Memory B cell (primary cell): ENCODE results near the gene TMEM238.
"Not testable (repeated sequence)": the region's sequence is repeated elsewhere in the genome, so short reads cannot be mapped to it uniquely, and the experiment has no call there.

Experiments used
- ATAC-seq: fragments of 150-1000 bp; cut with Tn5 transposase; 2 replicates; pipeline ENCODE4 v1.10.0; 2021; ENCODE audit warnings: low read depth, mild to moderate bottlenecking, moderate library complexity
- DNase-seq, 2 donors: peaks; one replicate each; pipeline ENCODE4 v3.0.0; 2022; ENCODE audit warnings: low spot score in 2 of 2
- H3K27ac Mint-ChIP-seq: one replicate; pipeline ENCODE4 v1.8.0; 2022; ENCODE audit warnings: mild to moderate bottlenecking, moderate library complexity, mixed read lengths
- H3K27me3 Mint-ChIP-seq: one replicate; pipeline ENCODE4 v1.8.0; 2022; ENCODE audit warnings: mixed read lengths
- H3K36me3 Mint-ChIP-seq: one replicate; pipeline ENCODE4 v1.8.0; 2022; ENCODE audit warnings: mild to moderate bottlenecking, mixed read lengths
- H3K4me1 Mint-ChIP-seq: one replicate; pipeline ENCODE4 v1.8.0; 2022; ENCODE audit warnings: mixed read lengths
- H3K4me3 Mint-ChIP-seq: one replicate; pipeline ENCODE4 v1.8.0; 2022; ENCODE audit warnings: mild to moderate bottlenecking, moderate library complexity, mixed read lengths
- H3K9me3 Mint-ChIP-seq: one replicate; pipeline ENCODE4 v1.8.0; 2022; ENCODE audit warnings: mixed read lengths

TMEM238 gene, protein sequence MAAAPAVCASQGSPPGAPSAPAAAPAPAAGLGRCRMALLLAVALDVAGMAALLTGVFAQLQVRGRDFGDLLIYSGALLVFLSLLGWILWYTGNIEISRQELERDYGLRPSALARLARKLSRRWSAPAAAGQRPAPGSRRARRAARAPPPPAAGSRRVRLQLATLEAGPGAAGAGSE

DNA sequence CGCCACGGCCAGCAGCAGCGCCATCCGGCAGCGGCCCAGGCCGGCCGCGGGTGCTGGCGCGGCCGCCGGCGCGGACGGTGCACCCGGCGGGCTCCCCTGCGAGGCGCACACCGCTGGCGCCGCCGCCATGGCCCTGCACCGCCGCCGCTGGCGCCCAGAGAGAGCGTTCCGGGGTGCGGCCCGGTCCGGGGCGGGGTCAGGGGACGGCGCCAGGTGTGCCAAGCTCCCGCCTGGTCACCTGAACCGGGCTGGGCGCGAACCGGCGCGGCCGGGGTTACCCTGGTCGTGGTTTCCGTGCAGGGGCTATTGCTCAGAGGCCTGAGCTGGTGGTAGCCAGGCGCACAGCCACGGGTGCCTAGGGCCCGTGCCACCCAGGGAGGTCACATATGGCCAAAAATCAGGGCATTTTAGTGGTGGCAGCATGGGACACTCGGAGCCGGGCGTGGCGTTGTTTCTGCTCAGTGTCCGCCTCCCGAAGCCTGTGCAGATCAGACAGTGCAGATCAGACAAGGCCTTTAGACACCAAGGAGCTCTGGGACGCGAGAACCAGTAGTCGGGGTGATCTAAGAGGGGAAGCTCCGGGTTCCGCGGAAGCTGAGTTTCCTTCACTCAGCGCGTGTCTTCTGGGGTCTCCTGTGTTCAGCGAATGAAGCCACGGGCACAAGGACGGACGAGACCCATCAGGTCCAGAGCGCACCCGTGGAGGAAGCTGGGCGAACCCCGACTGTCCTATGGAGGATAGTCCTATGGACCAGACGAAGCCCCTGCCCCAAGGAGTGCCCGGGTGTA lies at the start of gene TMEM238:
Gene TMEM238, minus strand, starts transcription at position 162 of the 789 bp plus-strand sequence. Its CDS starts 33 bp downstream, at position 129.
- DNase-seq: peak in 1 of 2 donors; percentile 68
- peak; percentile 12 for ATAC-seq
- H3K27me3 Mint-ChIP-seq: no peaks in the 10 kb centered on the region
- H3K4me1 Mint-ChIP-seq: peaks cover 41% of the 10 kb centered on the region
- peaks cover 11% of the 10 kb centered on the region for H3K36me3 Mint-ChIP-seq
- peak within 1 kb of the TSS; percentile 98 for H3K27ac Mint-ChIP-seq
- H3K9me3 Mint-ChIP-seq: no peaks in the 10 kb centered on the region
- H3K4me3 Mint-ChIP-seq: peak within 1 kb of the TSS; percentile 100

DNA sequence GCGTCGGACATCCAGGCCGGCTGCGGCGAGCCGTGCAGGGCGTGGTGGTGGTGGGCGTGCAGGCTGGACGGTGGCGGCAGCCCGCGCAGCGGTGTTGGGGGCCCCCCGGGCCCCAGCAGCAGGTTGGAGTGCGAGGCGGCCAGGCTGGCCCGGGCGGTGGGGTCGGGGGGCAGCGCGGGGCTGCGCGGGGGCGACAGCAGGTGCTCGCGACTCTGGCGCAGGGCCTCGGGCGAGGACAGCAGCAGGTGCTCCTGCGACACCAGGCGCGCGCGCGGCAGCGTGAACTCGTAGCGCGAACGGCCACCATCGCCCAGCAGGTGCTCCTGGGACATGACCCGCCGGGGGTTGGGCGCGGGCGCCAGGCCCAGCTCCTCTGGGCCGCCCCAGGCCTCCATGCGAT lies 49.2 kb upstream of the TMEM238 start:
- H3K9me3 Mint-ChIP-seq: no peaks in the 10 kb centered on the region
- no peak overlapping the region for H3K27ac Mint-ChIP-seq
- DNase-seq (no peak), ATAC-seq (no peak)
- no peak overlapping the region for H3K4me3 Mint-ChIP-seq
- H3K36me3 Mint-ChIP-seq: peaks cover 2% of the 10 kb centered on the region
- peaks cover 34% of the 10 kb centered on the region for H3K27me3 Mint-ChIP-seq
- H3K4me1 Mint-ChIP-seq: peaks cover 2% of the 10 kb centered on the region

DNA sequence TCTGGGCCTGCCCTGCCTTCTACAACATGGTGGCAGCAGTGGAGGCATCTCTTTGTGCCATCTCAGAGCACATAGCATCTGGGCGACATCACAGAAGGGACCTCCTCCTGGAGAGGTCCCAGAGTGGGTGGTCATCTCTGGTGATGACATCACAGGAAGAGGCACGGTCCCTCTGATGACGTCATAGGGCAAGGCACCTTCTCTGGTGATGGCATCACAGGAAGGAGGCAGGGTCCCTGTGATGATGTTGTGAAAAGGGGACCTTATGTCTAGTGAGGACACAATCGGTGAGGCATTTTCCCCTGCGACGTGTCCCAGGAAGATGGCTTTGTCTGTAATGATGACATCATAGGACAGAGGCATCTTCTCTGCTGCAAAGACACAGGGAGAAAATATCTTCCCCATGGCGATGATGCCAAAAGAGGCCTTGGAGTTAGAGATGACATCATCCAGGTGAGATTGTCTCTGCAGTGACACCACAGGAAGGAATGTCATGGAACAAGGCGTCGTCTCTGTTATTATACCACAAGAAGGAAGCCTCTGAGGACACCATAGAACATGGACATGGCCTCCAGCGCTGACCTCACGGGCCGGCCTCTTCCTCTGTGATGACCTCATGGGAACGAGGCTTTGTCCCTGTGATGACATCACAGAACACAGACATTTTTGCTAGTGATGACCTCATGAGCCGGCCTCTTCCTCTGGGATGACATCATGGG lies 48.3 kb upstream of the TMEM238 start:
- no peak for DNase-seq
- ATAC-seq: no peak
- no peaks in the 10 kb centered on the region for H3K9me3 Mint-ChIP-seq
- peaks cover 32% of the 10 kb centered on the region for H3K27me3 Mint-ChIP-seq
- no peak overlapping the region for H3K4me3 Mint-ChIP-seq
- no peak overlapping the region for H3K27ac Mint-ChIP-seq
- peaks cover under 1% of the 10 kb centered on the region for H3K4me1 Mint-ChIP-seq
- peaks cover 2% of the 10 kb centered on the region for H3K36me3 Mint-ChIP-seq

DNA sequence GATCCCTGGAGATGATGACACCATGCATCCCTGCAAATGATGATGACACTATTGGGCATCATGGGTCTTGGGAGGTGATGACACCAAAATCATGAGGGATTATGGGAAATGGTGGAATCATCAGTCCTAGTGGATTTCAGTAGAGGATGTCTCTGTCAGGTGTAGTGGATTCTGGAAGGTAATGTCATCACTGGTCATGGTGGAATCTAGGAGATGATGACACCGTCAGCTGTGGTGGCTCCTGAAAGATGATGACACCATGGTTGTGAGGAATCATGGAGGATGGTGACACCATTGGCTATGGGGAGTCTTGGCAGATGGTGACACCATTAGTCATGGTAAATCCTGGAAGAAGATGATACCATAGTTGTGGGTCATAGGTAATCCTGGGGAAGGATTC lies 47.1 kb upstream of the TMEM238 start:
- no peaks in the 10 kb centered on the region for H3K4me1 Mint-ChIP-seq
- no peak for ATAC-seq
- H3K36me3 Mint-ChIP-seq: peaks cover 2% of the 10 kb centered on the region
- H3K9me3 Mint-ChIP-seq: no peaks in the 10 kb centered on the region
- no peak for DNase-seq
- H3K4me3 Mint-ChIP-seq: no peak overlapping the region
- peaks cover 30% of the 10 kb centered on the region for H3K27me3 Mint-ChIP-seq
- H3K27ac Mint-ChIP-seq: no peak overlapping the region

DNA sequence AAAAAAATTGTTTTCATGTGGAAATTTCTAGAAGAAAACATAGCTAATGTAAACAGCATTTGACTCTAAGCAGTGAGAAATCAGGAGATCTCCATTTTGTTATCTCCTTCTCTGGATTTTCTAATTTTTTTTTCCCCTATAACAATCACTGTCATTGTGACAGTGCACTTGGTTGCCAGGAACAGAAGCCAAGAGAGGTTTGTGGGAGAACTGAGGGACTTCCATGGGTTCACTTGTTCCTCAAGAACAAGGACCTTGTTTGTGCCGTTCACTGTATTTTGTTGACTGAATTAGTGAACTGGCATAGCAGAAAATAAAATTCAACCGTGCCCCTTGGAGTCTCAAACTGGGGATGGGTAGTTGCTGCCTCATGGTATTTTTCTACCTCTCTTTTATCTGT lies 42.0 kb upstream of the TMEM238 start:
- DNase-seq (no peak), ATAC-seq (no peak)
- no peaks in the 10 kb centered on the region for H3K4me1 Mint-ChIP-seq
- peaks cover 2% of the 10 kb centered on the region for H3K36me3 Mint-ChIP-seq
- H3K27me3 Mint-ChIP-seq: peaks cover 28% of the 10 kb centered on the region
- H3K27ac Mint-ChIP-seq: no peak overlapping the region
- H3K4me3 Mint-ChIP-seq: no peak overlapping the region
- H3K9me3 Mint-ChIP-seq: no peaks in the 10 kb centered on the region

DNA sequence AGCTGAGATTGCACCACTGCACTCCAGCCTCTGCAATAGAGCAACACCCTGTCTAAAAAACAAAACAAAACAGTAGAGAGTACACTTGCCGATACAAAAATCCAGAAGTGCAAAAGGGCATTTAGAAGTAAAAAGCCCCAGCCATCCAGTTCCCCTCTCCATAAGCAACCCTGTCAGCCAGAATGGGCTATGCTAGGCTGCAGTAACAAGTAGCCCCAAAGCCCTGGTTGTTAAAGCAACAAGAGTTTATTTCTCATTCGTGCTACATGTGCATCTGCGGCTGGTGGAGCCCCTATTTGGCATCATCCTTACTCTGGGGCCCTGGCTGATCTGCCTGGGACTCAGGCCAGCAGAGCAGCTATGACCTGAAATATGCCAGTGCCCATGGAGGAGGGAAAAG lies 40.4 kb upstream of the TMEM238 start:
- no peaks in the 10 kb centered on the region for H3K9me3 Mint-ChIP-seq
- no peaks in the 10 kb centered on the region for H3K4me1 Mint-ChIP-seq
- DNase-seq (no peak), ATAC-seq (no peak)
- H3K27ac Mint-ChIP-seq: no peak overlapping the region
- H3K4me3 Mint-ChIP-seq: no peak overlapping the region
- peaks cover 2% of the 10 kb centered on the region for H3K36me3 Mint-ChIP-seq
- H3K27me3 Mint-ChIP-seq: peaks cover 19% of the 10 kb centered on the region

DNA sequence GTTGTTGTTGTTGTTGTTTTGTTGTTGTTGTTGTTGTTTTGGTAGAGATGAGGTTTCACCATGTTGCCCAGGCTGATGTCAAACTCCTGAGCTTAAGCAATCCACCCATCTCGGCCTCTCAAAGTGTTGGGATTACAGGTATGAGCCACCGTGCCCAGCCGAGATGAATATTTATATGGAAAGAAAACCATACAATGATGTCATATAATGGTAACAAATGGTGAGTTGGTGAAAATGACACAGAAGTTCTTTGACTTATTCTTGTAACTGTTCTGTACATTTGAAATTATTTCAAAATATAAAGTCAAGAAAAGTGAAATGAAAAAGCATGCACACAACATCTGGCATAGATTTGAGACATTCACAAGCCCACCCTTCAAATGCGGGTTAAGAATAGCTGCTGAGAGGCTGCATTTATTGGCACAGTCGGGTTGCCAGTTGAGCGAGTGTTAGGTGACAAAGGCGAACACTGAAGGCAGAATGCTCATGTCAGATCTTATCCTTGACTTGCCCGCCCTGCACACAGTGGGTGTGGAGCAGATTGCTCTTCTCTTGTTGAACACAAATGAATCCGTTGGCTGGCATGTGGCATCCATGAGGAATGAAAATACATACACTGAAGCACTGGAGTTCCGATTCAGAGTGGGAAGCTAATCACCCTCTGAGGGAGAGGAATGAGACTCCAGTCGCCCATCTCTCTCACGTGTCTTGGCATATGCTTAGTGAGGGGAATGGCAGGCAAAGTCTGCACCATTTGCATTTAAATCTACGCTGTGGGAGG lies 39.3 kb upstream of the TMEM238 start:
- Mint-ChIP-seq H3K4me3 (no peak overlapping the region), H3K27ac (no peak overlapping the region), H3K36me3 (no peaks in the 10 kb centered on the region), H3K9me3 (no peaks in the 10 kb centered on the region), H3K4me1 (no peaks in the 10 kb centered on the region), H3K27me3 (peaks cover 14% of the 10 kb centered on the region)
- no peak for ATAC-seq
- DNase-seq: no peak

DNA sequence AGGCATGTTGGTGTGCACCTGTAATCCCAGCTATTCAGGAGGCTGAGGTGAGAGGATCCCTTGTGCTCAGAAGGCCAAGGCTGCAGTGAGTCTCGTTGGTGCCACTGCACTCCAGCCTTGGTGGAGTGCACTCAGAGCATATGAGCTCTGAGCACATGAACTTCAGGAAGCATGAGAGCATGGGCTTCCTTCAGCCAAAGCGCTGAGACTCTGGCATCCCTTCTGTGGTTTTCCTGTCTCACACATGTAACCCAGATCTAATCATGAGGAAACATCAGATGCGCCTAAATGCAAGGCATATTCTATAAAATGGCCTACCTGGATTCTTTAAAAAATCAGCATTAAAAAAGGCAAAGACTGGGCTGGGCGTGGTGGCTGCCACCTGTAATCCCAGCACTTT lies 37.2 kb upstream of the TMEM238 start:
- not testable (repeated sequence) for H3K4me1 Mint-ChIP-seq, H3K36me3 Mint-ChIP-seq, H3K4me3 Mint-ChIP-seq, H3K9me3 Mint-ChIP-seq, DNase-seq, ATAC-seq, H3K27ac Mint-ChIP-seq
- H3K27me3 Mint-ChIP-seq: peaks cover 11% of the 10 kb centered on the region

DNA sequence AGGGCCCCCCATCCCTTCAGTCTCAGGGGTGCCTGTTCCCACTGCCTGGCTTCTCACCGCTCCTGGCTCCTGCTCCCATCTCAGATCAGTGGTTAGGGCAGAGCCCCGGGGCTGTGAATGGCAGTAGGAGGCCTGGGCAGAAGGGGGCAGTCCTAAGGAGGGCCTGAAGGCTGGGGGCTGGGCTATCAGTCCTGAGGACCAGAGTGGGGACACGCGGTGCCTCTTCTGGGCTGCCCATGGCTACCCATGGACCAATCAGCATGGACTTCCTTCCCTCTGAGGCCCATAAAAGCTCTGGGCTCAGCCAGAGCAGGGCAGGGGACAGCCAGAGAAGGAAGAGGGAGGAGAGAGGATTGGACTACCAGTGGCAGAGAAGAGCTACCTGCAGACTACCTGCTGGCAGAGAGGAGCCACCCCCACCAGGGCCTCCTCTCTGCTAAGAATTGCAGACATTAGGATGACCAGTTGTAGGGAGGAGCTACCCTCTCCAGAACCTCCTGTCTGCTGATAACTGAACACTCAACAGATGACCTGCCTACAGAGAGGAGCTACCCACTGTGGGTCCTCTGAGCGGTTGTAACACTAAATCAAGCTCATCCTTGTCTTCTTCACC lies 35.6 kb upstream of the TMEM238 start:
- no peaks in the 10 kb centered on the region for H3K9me3 Mint-ChIP-seq
- ATAC-seq (no peak), DNase-seq (no peak)
- no peaks in the 10 kb centered on the region for H3K4me1 Mint-ChIP-seq
- H3K36me3 Mint-ChIP-seq: no peaks in the 10 kb centered on the region
- H3K27ac Mint-ChIP-seq: no peak overlapping the region
- H3K27me3 Mint-ChIP-seq: peaks cover 8% of the 10 kb centered on the region
- no peak overlapping the region for H3K4me3 Mint-ChIP-seq

DNA sequence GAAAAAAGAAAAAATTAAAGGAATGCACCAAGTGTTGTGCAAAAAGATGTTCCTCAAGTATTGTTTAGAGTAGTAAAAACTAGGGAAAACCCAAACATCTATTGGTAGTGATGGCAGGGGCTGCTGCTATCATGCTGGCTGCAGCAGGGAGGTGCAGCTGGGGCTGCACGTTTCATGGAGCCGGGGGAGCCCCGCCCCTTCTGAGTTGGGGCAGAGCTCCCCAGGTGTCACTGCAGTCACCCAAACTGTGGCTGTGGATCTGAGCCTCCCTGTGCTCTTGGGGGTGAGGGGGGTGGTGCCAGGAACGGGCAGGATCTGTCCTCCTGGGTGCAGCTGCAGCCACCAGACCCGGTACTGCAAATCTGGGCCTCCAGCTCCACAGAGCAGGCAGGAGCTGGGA lies 35.0 kb upstream of the TMEM238 start:
- ATAC-seq (no peak), DNase-seq (no peak)
- H3K4me1 Mint-ChIP-seq: no peaks in the 10 kb centered on the region
- H3K9me3 Mint-ChIP-seq: no peaks in the 10 kb centered on the region
- H3K4me3 Mint-ChIP-seq: no peak overlapping the region
- H3K27me3 Mint-ChIP-seq: peaks cover 6% of the 10 kb centered on the region
- H3K36me3 Mint-ChIP-seq: no peaks in the 10 kb centered on the region
- no peak overlapping the region for H3K27ac Mint-ChIP-seq

DNA sequence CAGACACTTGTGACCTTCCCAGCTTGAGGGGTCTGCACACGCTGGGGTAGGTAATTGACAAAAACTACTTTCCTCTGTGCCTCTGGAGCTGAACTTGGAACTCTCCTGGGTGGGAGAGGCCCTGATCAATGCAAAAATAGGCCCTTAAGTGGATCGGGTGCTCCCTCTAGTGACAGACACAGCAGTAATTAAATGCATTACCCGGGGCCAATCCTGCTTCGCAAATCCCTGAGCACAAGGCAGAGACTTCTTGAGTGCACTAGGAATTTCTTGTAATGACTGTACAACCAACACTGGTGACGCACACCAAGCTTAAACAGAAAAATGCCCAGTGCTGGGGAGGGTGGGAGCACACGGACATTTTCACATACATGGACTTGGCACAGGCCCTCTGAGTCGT lies 34.1 kb upstream of the TMEM238 start:
- no peaks in the 10 kb centered on the region for H3K9me3 Mint-ChIP-seq
- H3K4me1 Mint-ChIP-seq: no peaks in the 10 kb centered on the region
- no peaks in the 10 kb centered on the region for H3K36me3 Mint-ChIP-seq
- ATAC-seq: peak; percentile 78
- peak; percentile 37 to 43 for DNase-seq
- peaks cover 5% of the 10 kb centered on the region for H3K27me3 Mint-ChIP-seq
- no peak overlapping the region for H3K4me3 Mint-ChIP-seq
- H3K27ac Mint-ChIP-seq: no peak overlapping the region

DNA sequence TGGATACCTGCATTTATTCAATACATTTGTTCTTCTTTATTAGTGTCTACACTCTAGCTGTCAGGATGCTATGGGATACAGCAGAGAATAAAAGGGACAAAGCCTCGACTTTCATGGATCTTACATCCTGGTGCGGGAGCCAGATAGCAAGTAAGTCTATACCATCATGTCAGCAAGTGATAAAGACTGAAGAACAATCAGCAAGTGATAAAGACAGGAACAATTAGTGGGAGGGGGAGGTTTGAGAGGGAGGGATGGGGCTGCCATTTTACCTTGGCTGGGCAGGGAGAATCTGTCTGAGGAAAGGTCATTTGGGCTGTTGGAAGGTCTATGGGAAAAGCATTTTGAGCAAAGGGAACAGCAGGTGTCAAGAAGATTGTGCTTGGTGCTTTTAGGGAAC lies 26.1 kb upstream of the TMEM238 start:
- H3K36me3 Mint-ChIP-seq: peaks cover 12% of the 10 kb centered on the region
- ATAC-seq: no peak
- DNase-seq: no peak
- H3K27me3 Mint-ChIP-seq: peaks cover 2% of the 10 kb centered on the region
- H3K27ac Mint-ChIP-seq: no peak overlapping the region
- H3K4me1 Mint-ChIP-seq: peaks cover 17% of the 10 kb centered on the region
- no peak overlapping the region for H3K4me3 Mint-ChIP-seq
- peaks cover 8% of the 10 kb centered on the region for H3K9me3 Mint-ChIP-seq

DNA sequence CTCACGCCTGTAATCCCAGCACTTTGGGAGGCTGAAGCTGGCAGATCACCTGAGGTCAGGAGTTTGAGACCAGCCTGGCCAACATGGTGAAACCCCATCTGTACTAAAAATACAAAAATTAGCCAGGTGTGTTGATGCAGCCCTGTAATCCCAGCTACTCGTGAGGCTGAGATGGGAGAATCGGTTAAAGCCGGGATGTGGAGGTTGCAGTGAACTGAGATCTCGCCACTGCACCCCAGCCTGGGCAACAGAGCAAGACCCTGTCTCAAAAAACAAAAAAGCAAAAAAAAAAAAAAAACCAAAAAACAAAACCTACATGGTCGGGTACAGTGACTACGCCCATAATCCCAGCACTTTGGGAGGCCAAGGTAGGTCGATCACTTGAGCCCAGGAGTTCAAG lies 25.1 kb upstream of the TMEM238 start:
- ATAC-seq, H3K9me3 Mint-ChIP-seq, H3K27me3 Mint-ChIP-seq, DNase-seq: not testable (repeated sequence)
- Mint-ChIP-seq H3K4me3 (peak overlapping the region; percentile 92), H3K36me3 (peaks cover 12% of the 10 kb centered on the region), H3K27ac (peak overlapping the region; percentile 98), H3K4me1 (peaks cover 17% of the 10 kb centered on the region)
